NCI-H526 (cell line): ENCODE measurements around the gene AIFM3.
"Not testable (repeated sequence)": the region's sequence is repeated elsewhere in the genome, so short reads cannot be mapped to it uniquely, and the experiment has no call there.

Source experiments
- DNase-seq, 2 experiments: peaks; one replicate each; lab custom pipeline; 2025; lab: John Stamatoyannopoulos, UW

AIFM3 gene

GRCh38 chr22:20959578-20960461 lies 7.2 kb upstream of the AIFM3 start:
- no peak for DNase-seq

- DNase-seq = no peak
Observed at GRCh38 chr22:20960609-20961008, 6.4 kb upstream of the AIFM3 start.

GRCh38 chr22:20962491-20962945 lies 4.5 kb upstream of the AIFM3 start:
- DNase-seq = no peak

GRCh38 chr22:20963201-20964052 lies 3.6 kb upstream of the AIFM3 start:
- no peak for DNase-seq

- no peak for DNase-seq
Observed at GRCh38 chr22:20964090-20964798, 2.8 kb upstream of the AIFM3 start.

- DNase-seq = no peak
Observed at GRCh38 chr22:20964799-20965103, 2.3 kb upstream of the AIFM3 start.

- no peak for DNase-seq
Observed at GRCh38 chr22:20965104-20965887, 1.8 kb upstream of the AIFM3 start.

- no peak for DNase-seq
Observed at GRCh38 chr22:20965888-20966855, 883 bp upstream of the AIFM3 start.

GRCh38 chr22:20967697-20968211 lies 699 bp downstream of the AIFM3 start:
- DNase-seq = no peak

- DNase-seq = no peak
Observed at GRCh38 chr22:20968281-20968977, 1.4 kb downstream of the AIFM3 start.

- DNase-seq = no peak
Observed at GRCh38 chr22:20970939-20971657, 4.0 kb downstream of the AIFM3 start.

GRCh38 chr22:20972014-20972694 lies 5.1 kb downstream of the AIFM3 start:
- not testable (repeated sequence) for DNase-seq

- no peak for DNase-seq
Observed at GRCh38 chr22:20972933-20973577, 6.0 kb downstream of the AIFM3 start.

- no peak for DNase-seq
Observed at GRCh38 chr22:20973634-20974286, 6.7 kb downstream of the AIFM3 start.

GRCh38 chr22:20974336-20974955 lies 7.4 kb downstream of the AIFM3 start:
- DNase-seq = no peak

- DNase-seq = no peak
Observed at GRCh38 chr22:20975541-20976290, 8.7 kb downstream of the AIFM3 start.
